Smooth muscle cell of the pulmonary artery (primary cell): ENCODE data around the gene SNRNP40. TPM values are rescaled to one million over a fixed set of nuclear protein-coding genes. Genes with fewer than 3 reads are reported as not detected.

Experiments
- total RNA-seq: library from RNA; depleted of rRNA; stranded (reverse); fragments of >200 nt; gene quantifications from 2 replicates; pipeline ENCODE4 v1.2.3, GENCODE V29; 2014

SNRNP40 gene
- 62.0 and 69.6 TPM in 2 replicates for total RNA-seq

DNA sequence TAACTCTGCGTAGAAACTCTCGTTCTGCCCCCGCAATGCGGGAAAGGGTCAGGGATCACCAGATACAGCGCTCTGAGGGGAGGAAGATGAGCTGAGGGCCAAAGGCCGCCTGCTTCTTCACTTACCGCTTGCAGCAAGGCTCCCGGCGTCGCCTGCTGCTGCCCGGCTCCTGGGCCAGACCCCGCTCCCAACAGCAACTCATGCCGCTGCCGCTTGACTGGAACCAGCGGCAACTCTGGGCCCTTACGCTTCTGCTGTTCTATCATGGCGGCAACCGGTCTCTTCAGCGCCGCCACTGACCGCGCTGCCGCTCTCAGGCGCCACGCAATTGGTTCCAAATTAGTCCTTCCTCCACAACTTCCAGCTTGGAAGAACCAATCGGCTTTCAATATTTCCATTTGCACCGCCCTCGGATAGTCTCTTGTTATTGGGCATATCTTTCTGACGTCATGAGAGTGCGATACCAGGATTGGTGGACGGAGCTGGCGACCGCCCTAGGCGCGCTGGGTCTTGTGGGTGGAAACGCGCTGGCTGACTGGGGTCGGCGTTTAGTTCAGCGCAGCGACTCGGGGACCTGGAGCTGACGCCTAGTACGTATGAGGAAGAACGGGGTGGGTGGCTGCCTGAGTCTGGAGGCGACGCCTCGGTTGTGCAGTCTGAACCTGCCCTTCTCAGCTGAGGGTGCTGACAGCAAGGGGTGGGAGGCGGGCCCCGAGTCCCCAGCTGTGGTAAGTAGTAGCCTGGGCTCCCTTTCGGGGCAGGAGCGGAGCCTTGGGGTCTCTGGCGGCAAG, at the start of gene SNRNP40, which contains the start of gene ZCCHC17:
Gene SNRNP40 (minus strand): TSS at position 303 of the 791 bp plus-strand sequence. CDS start 37 bp downstream, at position 266.
Gene ZCCHC17 (plus strand): TSS at position 547 of the 791 bp plus-strand sequence. CDS start 13,067 bp downstream, outside the sequence.

DNA sequence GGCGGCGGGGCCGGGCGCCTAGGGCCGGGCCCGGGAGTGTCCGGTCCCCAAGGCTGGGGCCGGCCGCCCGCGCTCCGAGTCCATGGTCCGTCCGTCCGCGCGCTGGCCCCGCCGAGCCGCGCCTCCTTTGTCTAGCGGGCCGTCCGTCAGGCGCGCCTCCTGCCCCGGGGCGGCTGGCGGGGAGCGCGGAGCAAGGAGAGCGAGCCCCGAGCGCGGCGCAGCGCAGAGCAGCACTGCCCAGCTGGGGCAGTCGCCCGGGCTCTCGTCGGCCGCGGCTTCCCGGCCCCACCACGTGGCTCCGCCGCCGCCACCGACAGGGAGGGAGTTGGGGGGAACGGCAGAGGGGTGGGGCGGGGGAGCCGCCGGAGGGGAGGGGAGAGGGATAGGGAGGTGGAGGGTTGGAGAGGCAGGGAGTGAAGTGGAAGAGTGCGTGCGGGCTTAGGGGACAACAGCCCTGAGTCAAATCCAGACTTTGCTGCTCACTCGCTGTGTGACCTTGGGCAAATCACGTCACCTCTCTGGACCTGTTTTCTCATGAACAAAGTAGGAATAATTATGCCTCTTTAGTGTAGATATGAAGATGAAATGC, 56.8 kb downstream of the SNRNP40 start, which contains the start of gene NKAIN1:
Gene NKAIN1 (minus strand): TSS at position 235 of the 589 bp plus-strand sequence. CDS start 340 bp downstream, outside the sequence.

Other genes starting within 250 kb of the SNRNP40 start
- gene PUM1, start 231.1 kb downstream of the SNRNP40 start, total RNA-seq, result 73.5 and 81.4 TPM in 2 replicates
- gene NKAIN1, start 56.9 kb downstream of the SNRNP40 start, total RNA-seq, result 0.26 and 0.40 TPM in 2 replicates
- 22.2 and 28.5 TPM in 2 replicates for gene ZCCHC17, start 244 bp upstream of the SNRNP40 start, total RNA-seq
- gene FABP3, start 76.3 kb upstream of the SNRNP40 start, total RNA-seq, result 7.5 and 40.1 TPM in 2 replicates
- 4.0 and 13.4 TPM in 2 replicates for gene SERINC2, start 116.4 kb upstream of the SNRNP40 start, total RNA-seq